ENCODE results near the gene ZMIZ1. TPM values are rescaled to one million over a fixed set of nuclear protein-coding genes. Genes with fewer than 3 reads are reported as not detected.

ZMIZ1 gene
- total and polyA plus RNA-seq, 5 donors from 2014 or later = 1.5 to 34.8 (median 2.2) TPM

DNA sequence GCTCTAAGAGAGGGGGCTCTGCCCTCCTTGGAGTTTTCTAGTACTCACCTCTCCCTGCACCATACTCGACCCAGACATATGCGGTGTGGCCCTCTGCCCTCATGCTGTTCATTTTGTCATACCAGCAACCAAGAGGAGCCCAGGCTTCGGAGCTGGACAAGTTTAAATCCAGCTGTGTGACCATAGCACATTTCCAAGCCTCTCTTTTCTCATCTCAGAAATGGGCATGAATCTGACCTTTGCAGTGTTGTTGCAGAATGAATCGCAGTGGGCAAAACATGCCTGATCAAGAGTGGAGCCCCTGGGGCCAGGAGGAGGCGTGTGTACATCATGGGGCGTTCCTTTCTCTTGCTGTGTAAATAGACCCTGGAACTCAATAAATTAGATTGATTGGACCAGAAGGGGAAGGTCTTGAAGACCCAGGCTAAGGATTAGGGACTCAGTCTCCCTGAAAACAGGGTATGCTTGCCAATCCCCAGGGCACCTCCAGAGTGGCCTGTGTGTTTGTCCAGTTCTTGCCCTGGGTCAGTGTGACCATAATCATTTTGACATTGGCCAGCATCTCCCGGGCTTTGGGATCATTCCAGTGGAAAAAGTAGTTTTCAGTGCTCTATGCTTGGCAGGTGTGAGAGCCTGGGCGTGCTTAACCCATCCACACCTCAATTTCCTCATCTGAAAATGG, 59.6 kb downstream of the ZMIZ1 start:
- H3K9me3 ChIP-seq (ENCODE audit: control insufficient read depth in 2 of 2, low read length in 2 of 2) = no peaks in the 10 kb centered on the region
- no peaks in the 10 kb centered on the region for H3K9me3 Mint-ChIP-seq
- peaks cover 3% of the 10 kb centered on the region for H3K4me1 ChIP-seq (ENCODE audit: control insufficient read depth, insufficient read depth, low read length, poor library complexity, severe bottlenecking)
- DNase-seq = no peak
- no peak for ATAC-seq (ENCODE audit: low read depth in 2 of 2)
- H3K4me3 ChIP-seq (ENCODE audit: low read depth, low read length) = no peak overlapping the region
- H3K27ac ChIP-seq (ENCODE audit: insufficient read depth, low read length, poor library complexity, severe bottlenecking) = no peak overlapping the region
- peaks cover 16% of the 10 kb centered on the region for H3K36me3 Mint-ChIP-seq
- peak overlapping the region in 2 of 3 donors; percentile 47 to 73 for H3K27ac Mint-ChIP-seq
- H3K4me3 Mint-ChIP-seq = no peak overlapping the region
- H3K27me3 Mint-ChIP-seq = no peaks in the 10 kb centered on the region
- no peaks in the 10 kb centered on the region for H3K36me3 ChIP-seq (ENCODE audit: control insufficient read depth, insufficient read depth, low read length)
- peaks cover 0 to 43% (median 14%) of the 10 kb centered on the region in 4 donors for H3K4me1 Mint-ChIP-seq
- no peaks in the 10 kb centered on the region for H3K27me3 ChIP-seq (ENCODE audit: control insufficient read depth, insufficient read depth, low read length)

DNA sequence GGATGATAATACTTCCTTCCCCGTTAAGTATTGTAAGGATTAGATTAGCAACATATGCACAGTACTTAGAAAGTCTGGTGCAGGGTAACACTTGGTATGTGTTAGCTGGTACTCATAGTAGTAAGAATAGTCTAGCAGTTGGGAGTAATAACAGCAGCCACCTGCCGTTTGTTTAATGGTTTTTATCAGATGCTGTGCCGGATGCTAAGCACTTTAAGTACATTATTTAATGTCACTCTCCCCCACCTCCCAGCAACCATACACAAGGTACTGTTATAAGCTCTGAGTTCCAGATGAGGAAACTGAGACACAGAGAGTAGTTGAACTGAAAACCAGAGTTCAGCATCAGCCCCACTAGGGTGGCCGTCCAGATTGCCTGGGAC, 60.1 kb downstream of the ZMIZ1 start:
- peaks cover 0 to 43% (median 16%) of the 10 kb centered on the region in 4 donors for H3K4me1 Mint-ChIP-seq
- ATAC-seq (ENCODE audit: low read depth in 2 of 2) = peak in 1 of 2 donors; percentile 20
- no peaks in the 10 kb centered on the region for H3K27me3 Mint-ChIP-seq
- H3K4me3 Mint-ChIP-seq = no peak overlapping the region
- peak overlapping the region; percentile 36 to 77 (median 73) for H3K27ac Mint-ChIP-seq
- Histone ChIP-seq H3K27me3 (ENCODE audit: control insufficient read depth, insufficient read depth, low read length) (no peaks in the 10 kb centered on the region), H3K4me1 (ENCODE audit: control insufficient read depth, insufficient read depth, low read length, poor library complexity, severe bottlenecking) (peaks cover 3% of the 10 kb centered on the region), H3K4me3 (ENCODE audit: low read depth, low read length) (no peak overlapping the region), H3K36me3 (ENCODE audit: control insufficient read depth, insufficient read depth, low read length) (no peaks in the 10 kb centered on the region), H3K9me3 (ENCODE audit: control insufficient read depth in 2 of 2, low read length in 2 of 2) (no peaks in the 10 kb centered on the region), H3K27ac (ENCODE audit: insufficient read depth, low read length, poor library complexity, severe bottlenecking) (no peak overlapping the region)
- peak in 1 of 3 donors; percentile 20 for DNase-seq
- peaks cover 21% of the 10 kb centered on the region for H3K36me3 Mint-ChIP-seq
- H3K9me3 Mint-ChIP-seq = no peaks in the 10 kb centered on the region

DNA sequence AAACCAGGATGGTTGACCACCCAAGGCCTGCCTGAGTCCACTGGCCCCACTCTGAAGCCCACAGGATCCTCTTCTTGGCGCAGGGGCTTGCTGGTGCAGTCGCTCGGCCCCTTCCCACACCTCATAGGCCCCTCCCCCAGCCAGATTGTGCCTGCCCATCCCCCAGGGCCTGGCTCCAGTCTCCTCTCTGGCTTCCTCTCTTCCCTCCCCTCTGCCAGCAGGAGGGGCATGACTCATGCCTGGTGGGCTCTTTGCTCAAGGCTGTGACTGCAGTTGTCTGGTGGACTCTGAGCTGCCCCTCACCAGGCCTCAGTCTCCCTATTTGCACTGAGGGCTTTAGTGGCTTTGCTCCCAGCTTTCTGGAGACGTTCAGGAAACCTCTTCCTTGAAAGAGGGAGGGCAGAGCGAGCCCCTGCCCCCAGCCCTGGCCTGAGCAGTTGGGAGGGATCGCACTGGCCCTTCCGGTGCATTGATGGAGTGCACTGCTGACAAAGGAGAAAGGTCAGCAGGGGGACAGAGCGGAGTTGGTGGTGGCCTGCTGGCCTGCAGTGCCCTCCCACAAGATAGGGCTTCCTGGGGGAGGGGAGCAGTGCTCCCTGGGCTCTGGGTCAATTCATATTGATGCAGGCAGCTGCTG, 60.7 kb downstream of the ZMIZ1 start:
- H3K27ac Mint-ChIP-seq = peak overlapping the region in 2 of 3 donors; percentile 36 to 77
- H3K4me1 Mint-ChIP-seq = peaks cover 0 to 44% (median 19%) of the 10 kb centered on the region in 4 donors
- Histone ChIP-seq H3K4me1 (ENCODE audit: control insufficient read depth, insufficient read depth, low read length, poor library complexity, severe bottlenecking) (peaks cover 3% of the 10 kb centered on the region), H3K9me3 (ENCODE audit: control insufficient read depth in 2 of 2, low read length in 2 of 2) (no peaks in the 10 kb centered on the region), H3K27me3 (ENCODE audit: control insufficient read depth, insufficient read depth, low read length) (no peaks in the 10 kb centered on the region), H3K36me3 (ENCODE audit: control insufficient read depth, insufficient read depth, low read length) (no peaks in the 10 kb centered on the region), H3K27ac (ENCODE audit: insufficient read depth, low read length, poor library complexity, severe bottlenecking) (no peak overlapping the region), H3K4me3 (ENCODE audit: low read depth, low read length) (no peak overlapping the region)
- peaks cover 21% of the 10 kb centered on the region for H3K36me3 Mint-ChIP-seq
- H3K9me3 Mint-ChIP-seq = no peaks in the 10 kb centered on the region
- DNase-seq = no peak
- ATAC-seq (ENCODE audit: low read depth in 2 of 2) = no peak
- no peak overlapping the region for H3K4me3 Mint-ChIP-seq
- H3K27me3 Mint-ChIP-seq = no peaks in the 10 kb centered on the region

DNA sequence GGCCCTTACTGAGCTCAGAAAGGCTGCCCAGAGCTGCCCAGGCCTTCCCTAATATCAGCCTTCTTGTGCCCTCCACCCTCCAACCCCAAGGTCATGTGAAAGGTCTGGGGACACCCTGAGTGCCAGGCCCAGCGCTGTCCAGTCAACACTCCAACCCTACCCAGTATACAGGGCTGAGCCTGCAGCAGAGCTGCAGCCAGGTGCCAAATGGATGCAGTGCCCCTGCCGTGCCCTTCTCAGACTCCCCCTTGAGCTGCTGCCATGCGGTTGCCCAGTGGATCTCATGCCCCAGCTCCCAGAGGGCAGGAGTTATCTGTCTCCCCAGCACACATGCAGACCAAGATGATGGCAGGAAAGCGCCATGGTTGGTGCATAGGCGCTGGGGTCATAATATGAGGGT, 61.5 kb downstream of the ZMIZ1 start:
- Mint-ChIP-seq H3K36me3 (peaks cover 19% of the 10 kb centered on the region), H3K27ac (peak overlapping the region; percentile 47 to 92 (median 78)), H3K4me1 (peaks cover 0 to 46% (median 23%) of the 10 kb centered on the region in 4 donors), H3K9me3 (no peaks in the 10 kb centered on the region), H3K4me3 (no peak overlapping the region), H3K27me3 (no peaks in the 10 kb centered on the region)
- no peaks in the 10 kb centered on the region for H3K9me3 ChIP-seq (ENCODE audit: control insufficient read depth in 2 of 2, low read length in 2 of 2)
- DNase-seq = no peak
- H3K4me1 ChIP-seq (ENCODE audit: control insufficient read depth, insufficient read depth, low read length, poor library complexity, severe bottlenecking) = peaks cover 3% of the 10 kb centered on the region
- no peak overlapping the region for H3K27ac ChIP-seq (ENCODE audit: insufficient read depth, low read length, poor library complexity, severe bottlenecking)
- no peak overlapping the region for H3K4me3 ChIP-seq (ENCODE audit: low read depth, low read length)
- no peaks in the 10 kb centered on the region for H3K36me3 ChIP-seq (ENCODE audit: control insufficient read depth, insufficient read depth, low read length)
- no peaks in the 10 kb centered on the region for H3K27me3 ChIP-seq (ENCODE audit: control insufficient read depth, insufficient read depth, low read length)
- ATAC-seq (ENCODE audit: low read depth in 2 of 2) = no peak

DNA sequence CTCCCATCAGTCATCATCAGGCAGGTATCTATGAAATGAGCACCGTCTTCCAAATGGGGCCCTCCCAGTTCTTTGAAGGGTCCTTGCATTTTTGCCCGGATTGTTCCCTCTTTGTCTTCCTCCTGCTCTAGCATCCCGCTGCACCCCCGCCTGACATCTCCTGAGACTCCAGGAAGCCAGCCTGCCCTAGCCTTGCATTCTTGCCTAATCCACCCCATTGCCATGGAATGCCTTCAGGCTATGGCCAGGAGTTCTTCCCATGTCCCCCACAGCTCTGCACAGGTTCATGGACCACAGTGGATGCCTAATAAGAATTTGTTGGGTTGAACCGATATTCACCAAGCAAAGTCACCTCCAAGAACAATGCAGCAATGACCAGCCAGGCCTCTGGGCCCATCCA, 62.1 kb downstream of the ZMIZ1 start:
- ATAC-seq (ENCODE audit: low read depth in 2 of 2) (no peak), DNase-seq (no peak)
- no peaks in the 10 kb centered on the region for H3K9me3 Mint-ChIP-seq
- peaks cover 9% of the 10 kb centered on the region for H3K4me1 ChIP-seq (ENCODE audit: control insufficient read depth, insufficient read depth, low read length, poor library complexity, severe bottlenecking)
- H3K27me3 ChIP-seq (ENCODE audit: control insufficient read depth, insufficient read depth, low read length) = no peaks in the 10 kb centered on the region
- H3K36me3 Mint-ChIP-seq = peaks cover 15% of the 10 kb centered on the region
- H3K27me3 Mint-ChIP-seq = no peaks in the 10 kb centered on the region
- no peaks in the 10 kb centered on the region for H3K36me3 ChIP-seq (ENCODE audit: control insufficient read depth, insufficient read depth, low read length)
- H3K4me3 ChIP-seq (ENCODE audit: low read depth, low read length) = no peak overlapping the region
- no peak overlapping the region for H3K4me3 Mint-ChIP-seq
- no peak overlapping the region for H3K27ac ChIP-seq (ENCODE audit: insufficient read depth, low read length, poor library complexity, severe bottlenecking)
- H3K9me3 ChIP-seq (ENCODE audit: control insufficient read depth in 2 of 2, low read length in 2 of 2) = no peaks in the 10 kb centered on the region
- H3K4me1 Mint-ChIP-seq = peaks cover 0 to 48% (median 27%) of the 10 kb centered on the region in 4 donors
- H3K27ac Mint-ChIP-seq = peak overlapping the region in 1 of 3 donors; percentile 14

DNA sequence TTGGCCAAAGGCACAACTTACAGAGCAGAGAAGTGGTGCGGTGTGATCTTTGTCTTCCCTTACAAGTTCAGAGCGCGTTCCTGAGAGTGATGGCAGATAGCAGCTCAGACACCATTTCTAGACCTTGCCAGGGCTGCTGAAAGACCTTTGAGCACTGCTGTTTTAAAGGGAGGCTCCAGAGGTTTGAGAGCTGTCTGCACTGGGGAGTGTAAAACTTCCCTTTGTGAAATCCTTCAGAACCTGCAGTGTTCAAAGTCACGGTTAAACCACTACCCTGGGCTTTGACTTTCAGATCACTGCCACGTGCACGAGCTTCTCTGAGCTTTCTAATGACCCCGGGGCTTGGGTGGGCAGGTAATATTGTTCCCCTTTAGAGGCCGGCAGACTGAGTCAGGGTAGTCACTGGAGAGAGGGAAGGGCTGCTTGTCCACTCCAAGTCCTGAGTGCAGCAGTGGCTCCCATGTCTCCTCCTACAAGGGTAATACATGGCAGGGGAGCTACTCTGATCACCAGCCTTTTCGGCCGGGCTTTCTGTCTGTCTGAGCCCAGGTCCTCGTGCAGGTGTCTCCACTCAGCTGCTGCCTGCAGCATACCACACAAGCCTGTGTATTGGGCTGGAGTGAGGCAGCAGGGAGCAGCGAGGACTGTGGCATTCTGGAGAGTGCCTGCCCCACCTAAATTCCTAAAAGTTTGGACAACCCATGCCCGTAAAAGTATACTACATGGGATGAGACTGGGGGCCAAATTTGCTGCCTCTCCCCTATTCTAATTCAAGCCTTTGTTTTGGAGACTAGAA, 63.3 kb downstream of the ZMIZ1 start:
- H3K27me3 Mint-ChIP-seq = peaks cover 5% of the 10 kb centered on the region
- H3K36me3 Mint-ChIP-seq = peaks cover 15% of the 10 kb centered on the region
- no peak overlapping the region for H3K4me3 ChIP-seq (ENCODE audit: low read depth, low read length)
- no peaks in the 10 kb centered on the region for H3K9me3 ChIP-seq (ENCODE audit: control insufficient read depth in 2 of 2, low read length in 2 of 2)
- H3K36me3 ChIP-seq (ENCODE audit: control insufficient read depth, insufficient read depth, low read length) = no peaks in the 10 kb centered on the region
- H3K4me1 ChIP-seq (ENCODE audit: control insufficient read depth, insufficient read depth, low read length, poor library complexity, severe bottlenecking) = peaks cover 21% of the 10 kb centered on the region
- no peaks in the 10 kb centered on the region for H3K27me3 ChIP-seq (ENCODE audit: control insufficient read depth, insufficient read depth, low read length)
- no peak overlapping the region for H3K27ac ChIP-seq (ENCODE audit: insufficient read depth, low read length, poor library complexity, severe bottlenecking)
- no peaks in the 10 kb centered on the region for H3K9me3 Mint-ChIP-seq
- H3K4me1 Mint-ChIP-seq = peaks cover 10 to 59% (median 35%) of the 10 kb centered on the region in 4 donors
- DNase-seq (no peak), ATAC-seq (ENCODE audit: low read depth in 2 of 2) (no peak)
- H3K27ac Mint-ChIP-seq = peak overlapping the region; percentile 25 to 89 (median 52)
- H3K4me3 Mint-ChIP-seq = no peak overlapping the region

DNA sequence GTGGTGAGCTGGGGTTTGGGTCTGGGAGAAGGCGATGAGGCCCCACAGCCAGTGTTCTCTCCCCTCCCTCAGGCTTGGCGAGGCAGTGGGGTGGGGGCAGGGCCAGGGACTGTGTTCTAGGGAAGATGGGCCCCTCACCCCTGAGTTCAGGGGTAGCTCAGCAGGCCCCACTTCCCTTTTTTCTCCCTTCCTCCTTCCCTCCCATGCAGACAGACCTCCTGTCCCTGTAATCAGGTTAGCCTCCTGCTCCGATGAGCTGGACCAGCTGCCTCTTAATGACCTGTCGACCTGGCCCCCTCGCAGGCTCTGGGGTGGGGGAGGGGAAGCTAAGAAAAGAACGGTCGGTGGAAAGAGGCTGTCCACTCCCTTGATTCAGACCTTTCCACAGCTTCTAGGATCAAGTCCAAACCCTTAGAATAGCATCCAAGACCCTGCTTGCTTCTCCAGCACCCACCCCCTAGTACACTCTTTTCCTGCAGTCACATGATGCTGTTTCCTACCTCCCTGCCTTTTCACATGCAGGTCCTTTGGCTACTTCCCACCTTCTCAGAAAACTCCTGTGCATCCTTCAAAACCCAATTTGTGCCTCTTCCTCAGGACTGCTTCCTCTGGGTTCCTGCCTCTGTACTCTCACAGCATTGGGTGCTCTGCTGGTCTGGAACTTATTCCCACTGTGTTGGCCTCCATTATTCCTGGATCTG, 64.1 kb downstream of the ZMIZ1 start:
- peaks cover 26% of the 10 kb centered on the region for H3K4me1 ChIP-seq (ENCODE audit: control insufficient read depth, insufficient read depth, low read length, poor library complexity, severe bottlenecking)
- DNase-seq (no peak), ATAC-seq (ENCODE audit: low read depth in 2 of 2) (no peak)
- H3K27ac Mint-ChIP-seq = peak overlapping the region in 2 of 3 donors; percentile 76 to 90
- no peak overlapping the region for H3K4me3 Mint-ChIP-seq
- no peaks in the 10 kb centered on the region for H3K27me3 ChIP-seq (ENCODE audit: control insufficient read depth, insufficient read depth, low read length)
- H3K4me1 Mint-ChIP-seq = peaks cover 10 to 63% (median 38%) of the 10 kb centered on the region in 4 donors
- H3K36me3 ChIP-seq (ENCODE audit: control insufficient read depth, insufficient read depth, low read length) = no peaks in the 10 kb centered on the region
- no peaks in the 10 kb centered on the region for H3K9me3 Mint-ChIP-seq
- H3K27ac ChIP-seq (ENCODE audit: insufficient read depth, low read length, poor library complexity, severe bottlenecking) = peak overlapping the region; percentile 20
- H3K27me3 Mint-ChIP-seq = peaks cover 5% of the 10 kb centered on the region
- no peak overlapping the region for H3K4me3 ChIP-seq (ENCODE audit: low read depth, low read length)
- peaks cover 15% of the 10 kb centered on the region for H3K36me3 Mint-ChIP-seq
- no peaks in the 10 kb centered on the region for H3K9me3 ChIP-seq (ENCODE audit: control insufficient read depth in 2 of 2, low read length in 2 of 2)

All from CD4-positive, CD25-positive, alpha-beta regulatory T cell (primary cell).